Endodermal cell (in vitro differentiated cells): ENCODE data around the gene LRRC3C. TPM values are rescaled to one million over a fixed set of nuclear protein-coding genes. Genes with fewer than 3 reads are reported as not detected.

Experiments
- DNase-seq: peaks from one replicate; pipeline ENCODE4 v3.0.0-alpha.2; 2017
- H3K27ac ChIP-seq: 2 replicates; pipeline ENCODE4 v1.5.1; 2013; ENCODE audit warnings: mild to moderate bottlenecking, low read depth, low read length, moderate library complexity
- H3K27me3 ChIP-seq: 2 replicates; pipeline ENCODE4 v1.6.1; 2013; ENCODE audit warnings: mild to moderate bottlenecking, low read length, moderate library complexity; ENCODE audit not compliant: insufficient read depth, control insufficient read depth, poor library complexity, severe bottlenecking
- H3K36me3 ChIP-seq: 2 replicates; pipeline ENCODE4 v1.7.0; 2013; ENCODE audit warnings: mild to moderate bottlenecking, low read length, moderate library complexity; ENCODE audit not compliant: control insufficient read depth, insufficient read depth
- H3K4me1 ChIP-seq: one replicate; pipeline ENCODE4 v1.7.0; 2013; ENCODE audit warnings: low read length; ENCODE audit not compliant: control insufficient read depth, insufficient read depth
- H3K4me3 ChIP-seq: 2 replicates; pipeline ENCODE4 v1.5.1; 2013; ENCODE audit warnings: mild to moderate bottlenecking, low read length, moderate library complexity
- H3K9ac ChIP-seq: 2 replicates; pipeline ENCODE4 v1.6.1; 2013; ENCODE audit warnings: mild to moderate bottlenecking, low read length, moderate library complexity; ENCODE audit not compliant: poor library complexity, severe bottlenecking; ENCODE audit errors: extremely low read depth
- H3K9me3 ChIP-seq: 2 replicates; pipeline ENCODE4 v1.6.1; 2013; ENCODE audit warnings: mild to moderate bottlenecking, low read length, moderate library complexity; ENCODE audit not compliant: control insufficient read depth
- H3K27ac Mint-ChIP-seq: 2 replicates; pipeline ENCODE4 v1.8.0; 2020; ENCODE audit warnings: mixed read lengths
- H3K27me3 Mint-ChIP-seq: 2 replicates; pipeline ENCODE4 v1.8.0; 2021; ENCODE audit warnings: mild to moderate bottlenecking, mixed read lengths; ENCODE audit not compliant: insufficient read depth
- H3K36me3 Mint-ChIP-seq: 2 replicates; pipeline ENCODE4 v1.8.0; 2020; ENCODE audit warnings: low read depth, mixed read lengths
- H3K4me1 Mint-ChIP-seq: 2 replicates; pipeline ENCODE4 v1.8.0; 2020; ENCODE audit warnings: mixed read lengths
- H3K4me3 Mint-ChIP-seq: 2 replicates; pipeline ENCODE4 v1.8.0; 2020; ENCODE audit warnings: mild to moderate bottlenecking, moderate library complexity, mixed read lengths
- H3K9me3 Mint-ChIP-seq: 2 replicates; pipeline ENCODE4 v1.8.0; 2020; ENCODE audit warnings: mild to moderate bottlenecking, mixed read lengths
- CTCF ChIP-seq: fragments of 200-600 bp; sonication (generic); conservative IDR thresholded peaks from 2 replicates; pipeline ENCODE4 v1.5.0; 2021; ENCODE audit warnings: antibody characterized with exemption, mild to moderate bottlenecking
- whole genome bisulfite sequencing, 2 experiments: methylation state at CpG; one replicate each; pipeline versions ENCODE4 v1.1.5 to v1.1.7; 2013; ENCODE audit warnings: missing lambda C conversion rate in 2 of 2, mixed read lengths in 1 of 2; ENCODE audit not compliant: insufficient coverage in 1 of 2, insufficient read length in 1 of 2; 5-methylcytosine and 5-hydroxymethylcytosine counted together
- total RNA-seq, 2 donors: library from RNA; stranded (reverse); fragmentation: NEBNext Ultra II Directional in 1 of 2; extraction: Animal tissue kit (Norgen Biotek cat#: 25700) in 1 of 2; gene quantifications; 2 replicates in 1 of 2; 3 replicates in 1 of 2; pipeline ENCODE4 v1.2.1, GENCODE V29; 2021

The LRRC3C gene
- total RNA-seq, 2 donors from 2014 or later: not detected

DNA sequence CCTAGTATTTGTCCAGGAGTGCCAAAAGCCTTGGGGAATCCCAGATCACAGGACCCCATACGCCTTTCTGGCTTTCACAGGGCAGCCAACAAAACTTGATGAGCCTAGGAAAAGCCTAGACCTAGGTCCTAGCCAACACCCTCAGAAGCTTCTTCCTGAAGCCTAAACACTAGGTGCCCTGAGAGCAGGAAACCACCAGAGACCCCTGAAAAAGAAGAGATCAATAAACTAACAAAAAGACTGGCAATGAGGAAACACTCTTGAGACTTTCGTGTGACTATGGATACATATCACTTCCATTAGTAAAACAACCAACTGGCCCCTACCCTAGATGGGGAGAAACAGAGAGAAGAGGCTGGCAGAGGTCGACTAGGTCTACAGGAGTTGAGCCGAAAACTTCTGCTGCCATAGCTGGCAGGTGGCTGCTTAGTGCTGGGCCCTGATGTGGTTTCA lies 1.4 kb upstream of the LRRC3C start:
- peak overlapping the region; percentile 82 for H3K4me3 ChIP-seq
- no peaks in the 10 kb centered on the region for H3K4me1 ChIP-seq
- WGBS, 2 experiments: 83 to 100% methylated on average over 3 to 4 of the region's 4 CpGs
- peaks cover 27% of the 10 kb centered on the region for H3K36me3 ChIP-seq
- no peak for TF ChIP-seq CTCF
- no peaks in the 10 kb centered on the region for H3K9me3 ChIP-seq
- peak; percentile 58 for DNase-seq
- Mint-ChIP-seq H3K27ac (peak overlapping the region; percentile 88), H3K4me1 (peaks cover 26% of the 10 kb centered on the region), H3K4me3 (peak overlapping the region; percentile 70), H3K9me3 (no peaks in the 10 kb centered on the region), H3K27me3 (no peaks in the 10 kb centered on the region), H3K36me3 (peaks cover 23% of the 10 kb centered on the region)
- H3K27me3 ChIP-seq: no peaks in the 10 kb centered on the region
- no peak overlapping the region for H3K27ac ChIP-seq
- peak overlapping the region; percentile 69 for H3K9ac ChIP-seq

GRCh38 chr17:39926588-39927100 lies 888 bp upstream of the LRRC3C start:
- H3K27me3 Mint-ChIP-seq: no peaks in the 10 kb centered on the region
- no peaks in the 10 kb centered on the region for H3K4me1 ChIP-seq
- H3K9ac ChIP-seq: peak overlapping the region; percentile 69
- whole genome bisulfite sequencing, 2 experiments: 1 to 5% methylated on average over 10 to 15 of the region's 15 CpGs
- H3K4me1 Mint-ChIP-seq: peaks cover 26% of the 10 kb centered on the region
- H3K36me3 Mint-ChIP-seq: peaks cover 19% of the 10 kb centered on the region
- DNase-seq: peak; percentile 88
- peaks cover 24% of the 10 kb centered on the region for H3K36me3 ChIP-seq
- peak overlapping the region; percentile 88 for H3K27ac Mint-ChIP-seq
- no peak for TF ChIP-seq CTCF
- peak overlapping the region; percentile 69 for H3K27ac ChIP-seq
- H3K9me3 ChIP-seq: no peaks in the 10 kb centered on the region
- no peaks in the 10 kb centered on the region for H3K9me3 Mint-ChIP-seq
- H3K4me3 Mint-ChIP-seq: peak overlapping the region; percentile 70
- peak overlapping the region; percentile 82 for H3K4me3 ChIP-seq
- no peaks in the 10 kb centered on the region for H3K27me3 ChIP-seq

DNA sequence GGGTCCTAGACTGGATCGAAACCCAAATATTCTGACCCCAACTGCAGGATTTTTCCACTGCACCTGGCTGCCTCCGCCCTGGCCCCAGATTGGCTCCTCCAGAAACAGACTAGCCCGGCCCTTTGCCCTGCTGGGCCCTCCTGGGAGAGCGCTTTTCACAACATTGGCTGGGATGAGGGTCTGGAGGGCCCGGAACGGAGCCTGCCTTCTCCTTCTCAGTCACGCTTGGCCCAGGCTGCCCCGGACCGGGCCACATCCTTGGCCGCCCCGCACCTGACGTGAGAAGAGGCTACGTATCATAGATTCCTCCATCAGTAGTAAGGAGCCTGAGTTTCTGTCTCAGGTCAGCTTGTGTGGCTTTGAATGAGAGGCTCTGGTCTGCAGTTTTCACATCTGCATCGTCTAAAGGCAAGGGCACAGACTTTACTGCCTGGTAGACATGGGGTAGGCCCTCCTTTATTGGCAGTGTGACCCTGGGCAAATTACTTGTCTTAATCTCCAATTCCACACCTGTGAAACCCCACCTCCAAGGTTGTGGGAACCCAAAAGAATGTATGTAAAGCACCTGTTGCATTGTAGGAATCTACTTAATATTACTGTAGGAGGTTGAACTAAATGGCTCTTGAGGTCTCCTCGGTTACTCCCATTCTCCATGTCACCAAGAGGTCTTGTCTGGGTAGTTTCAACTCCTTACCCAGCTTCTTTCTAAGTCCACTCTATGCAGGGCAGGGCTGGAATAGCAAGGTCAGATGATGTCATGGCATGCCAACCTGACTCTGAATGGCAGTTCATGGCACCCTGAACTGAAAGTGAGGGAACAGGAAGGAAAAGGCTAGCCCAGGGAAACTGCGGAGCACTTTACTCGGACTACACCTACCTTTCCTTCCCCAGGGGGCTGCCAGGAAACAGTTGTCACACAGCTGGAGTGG lies 661 bp downstream of the LRRC3C start:
- Histone ChIP-seq H3K4me1 (no peaks in the 10 kb centered on the region), H3K9ac (peak overlapping the region; percentile 69), H3K4me3 (peak overlapping the region; percentile 82), H3K27ac (no peak overlapping the region), H3K27me3 (no peaks in the 10 kb centered on the region), H3K36me3 (peaks cover 8% of the 10 kb centered on the region), H3K9me3 (no peaks in the 10 kb centered on the region)
- H3K27me3 Mint-ChIP-seq: no peaks in the 10 kb centered on the region
- TF ChIP-seq CTCF: peak; percentile 19
- H3K4me1 Mint-ChIP-seq: peaks cover 26% of the 10 kb centered on the region
- WGBS, 2 experiments: 52 to 63% methylated on average over 17 of the region's 17 CpGs
- peak overlapping the region; percentile 94 for H3K27ac Mint-ChIP-seq
- H3K36me3 Mint-ChIP-seq: peaks cover 6% of the 10 kb centered on the region
- peak; percentile 92 for DNase-seq
- peak overlapping the region; percentile 70 for H3K4me3 Mint-ChIP-seq
- no peaks in the 10 kb centered on the region for H3K9me3 Mint-ChIP-seq
